GM19025 (cell line): Measurements from ENCODE around the gene PIRT.

Source experiments
- ATAC-seq: cut with Tn5 transposase; IDR thresholded peaks from one replicate; pipeline ENCODE4 v1.9.1; 2021; ENCODE audit warnings: mild to moderate bottlenecking, low read depth, moderate library complexity; ENCODE audit not compliant: unreplicated experiment

The PIRT gene

DNA sequence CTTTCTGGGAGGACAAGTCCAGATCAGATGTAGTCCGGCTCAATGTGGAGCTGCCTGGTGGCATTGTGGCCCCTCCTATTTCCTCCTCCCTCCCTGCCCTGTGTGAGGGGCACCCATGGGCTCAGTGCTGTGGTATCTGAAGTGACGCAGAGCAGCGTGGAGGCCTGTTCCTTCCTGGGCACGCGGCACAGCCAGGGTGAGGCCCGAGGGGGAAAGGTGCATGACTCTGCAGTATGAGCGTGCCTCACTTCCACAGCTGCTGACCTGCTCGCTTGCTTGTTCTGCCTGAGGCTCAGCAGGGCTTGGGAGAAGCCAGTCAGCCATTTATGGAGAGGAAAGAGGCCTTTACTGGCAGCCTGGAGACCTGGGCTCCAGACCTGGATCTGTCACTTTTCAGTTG lies 45.7 kb downstream of the PIRT start:
- ATAC-seq = no peak

GRCh38 chr17:10790491-10791401 lies 47.1 kb downstream of the PIRT start:
- no peak for ATAC-seq

DNA sequence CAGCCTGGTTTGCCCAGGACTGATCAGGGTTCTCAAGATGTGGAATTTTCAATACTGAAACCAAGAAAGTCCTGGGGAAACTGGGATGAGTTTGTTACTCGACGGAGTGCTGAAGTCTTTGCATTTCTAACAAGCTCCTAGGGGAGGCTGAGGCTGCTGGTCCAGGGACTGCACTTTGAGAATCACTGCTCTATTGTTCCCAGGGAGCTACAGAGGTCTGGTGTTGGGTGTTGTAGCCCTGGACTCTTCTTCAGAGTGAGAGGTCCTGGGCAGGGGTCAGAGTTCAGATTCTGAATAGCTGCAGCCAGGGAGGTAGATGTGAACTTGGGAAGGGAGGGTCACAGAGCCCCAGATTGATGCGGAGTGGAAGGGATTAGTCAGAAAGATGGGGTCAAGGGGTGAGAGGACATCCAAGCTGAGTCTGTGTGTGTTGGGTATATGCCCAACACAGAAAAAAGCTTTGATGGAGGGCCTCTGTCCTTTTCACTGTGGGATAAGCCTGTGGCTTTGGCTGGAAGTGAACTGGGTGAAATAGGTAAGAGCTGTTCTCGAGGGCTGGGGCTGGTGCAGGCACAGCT lies 48.1 kb downstream of the PIRT start:
- ATAC-seq = no peak

GRCh38 chr17:10787306-10788045 lies 50.4 kb downstream of the PIRT start:
- ATAC-seq = no peak

DNA sequence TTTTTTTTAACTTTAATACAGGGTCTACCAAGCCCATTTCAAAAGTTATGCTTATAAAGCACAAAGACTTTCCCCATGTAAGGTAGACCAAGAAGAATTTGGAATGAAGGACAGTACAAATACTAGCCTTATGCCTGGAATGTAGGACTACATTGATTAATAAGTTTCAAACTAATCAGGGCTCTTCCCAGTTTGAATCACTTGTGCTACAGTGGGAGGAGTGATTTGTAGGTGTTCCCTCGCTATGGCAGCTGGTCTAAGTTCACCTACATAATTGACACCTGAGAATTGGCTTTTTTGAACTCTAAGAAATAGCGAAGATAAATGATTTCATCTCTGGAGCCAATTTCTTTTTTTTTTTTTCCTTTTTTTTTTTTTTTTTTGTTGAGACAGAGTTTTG lies 52.6 kb downstream of the PIRT start:
- no peak for ATAC-seq

DNA sequence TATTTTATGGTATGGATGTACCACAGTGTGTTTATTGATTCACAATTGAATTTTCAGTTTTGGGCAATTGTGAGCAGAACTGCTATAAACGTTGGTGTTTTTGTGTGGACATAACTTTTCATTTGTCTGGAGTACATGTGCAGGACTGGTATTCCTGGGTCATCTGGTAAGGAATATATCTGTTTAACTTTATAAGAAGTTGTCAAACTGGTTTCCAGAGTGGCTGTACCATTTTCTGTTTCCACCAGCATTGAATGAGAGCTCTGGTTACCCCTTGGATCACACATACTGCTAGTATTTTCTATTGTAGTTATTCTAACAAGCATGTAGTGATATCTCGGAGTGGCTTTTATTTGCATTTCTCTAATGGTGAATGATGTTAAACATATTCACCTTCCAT lies 58.3 kb downstream of the PIRT start:
- no peak for ATAC-seq

GRCh38 chr17:10777890-10778289 lies 60.0 kb downstream of the PIRT start:
- ATAC-seq = no peak

DNA sequence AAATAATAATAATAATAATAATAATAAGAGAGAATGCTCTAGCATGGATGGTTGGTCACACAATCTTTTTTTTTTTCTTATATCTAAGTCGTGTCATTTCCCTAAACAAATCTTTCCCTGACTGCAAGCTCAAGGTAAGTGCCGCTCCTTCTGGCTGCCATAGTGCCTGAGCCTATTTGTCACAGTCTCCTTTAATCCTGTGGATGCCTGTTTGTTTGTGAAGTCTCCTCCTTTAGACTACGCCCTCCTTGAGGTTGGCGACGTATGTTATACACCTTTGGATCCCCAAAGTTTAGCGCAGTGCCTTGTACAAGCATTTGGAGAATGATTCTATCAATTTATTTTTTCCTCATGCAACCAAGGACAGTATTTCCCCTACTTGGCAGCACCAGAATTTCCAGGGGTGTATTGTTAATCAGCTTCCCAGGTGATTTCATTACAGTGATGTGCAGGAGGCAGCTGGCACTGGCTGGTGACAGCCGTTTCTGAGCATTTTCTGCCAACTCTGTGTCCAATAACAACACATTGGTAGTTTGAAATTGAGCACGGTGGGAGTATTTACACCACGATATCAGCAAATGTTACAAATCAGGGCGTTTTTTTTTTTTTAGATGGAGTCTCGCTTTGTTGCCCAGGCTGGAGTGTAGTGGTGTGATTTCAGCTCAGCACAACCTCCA lies 60.6 kb downstream of the PIRT start:
- no peak for ATAC-seq

DNA sequence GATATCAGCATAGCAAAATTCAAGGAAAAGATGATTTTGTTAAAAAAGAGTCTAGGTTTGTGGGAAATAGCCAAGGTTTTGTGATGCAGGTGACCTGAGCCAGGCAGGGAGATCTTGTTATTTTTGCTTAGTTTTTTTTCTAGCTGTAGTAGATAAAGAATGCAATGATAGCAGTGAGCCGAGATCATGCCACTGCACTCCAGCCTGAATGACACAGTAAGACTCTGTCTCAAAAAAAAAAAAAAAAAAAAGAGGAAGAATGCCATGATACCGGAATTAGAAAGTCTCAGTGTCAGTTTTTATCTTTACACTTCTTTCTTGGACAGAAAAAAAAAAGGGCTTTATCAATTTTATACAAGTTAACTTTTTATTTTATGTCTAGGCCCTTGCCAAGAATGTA lies 61.5 kb downstream of the PIRT start:
- ATAC-seq = no peak

- ATAC-seq = no peak
Measured at GRCh38 chr17:10775740-10776356, 62.0 kb downstream of the PIRT start.

DNA sequence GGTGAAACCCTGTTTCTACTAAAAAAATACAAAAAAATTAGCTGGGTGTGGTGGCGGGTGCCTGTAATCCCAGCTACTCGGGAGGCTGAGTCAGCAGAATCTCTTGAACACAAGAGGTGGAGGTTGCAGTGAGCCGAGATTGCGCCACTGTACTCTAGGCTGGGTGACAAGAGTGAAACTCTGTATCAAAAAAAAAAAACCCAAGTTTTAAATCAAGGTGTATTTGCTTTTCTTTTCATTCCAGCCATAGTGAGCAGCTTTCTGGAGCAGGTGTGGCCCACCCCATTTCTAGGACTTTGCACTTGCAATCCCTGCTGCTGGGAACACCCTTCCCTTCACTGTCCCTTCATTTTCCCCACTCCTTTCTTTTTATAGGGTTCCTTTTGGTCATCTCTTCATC lies 62.8 kb downstream of the PIRT start:
- ATAC-seq = no peak

- no peak for ATAC-seq
Measured at GRCh38 chr17:10773391-10773790, 64.5 kb downstream of the PIRT start.
